CD4-positive, alpha-beta T cell (primary cell): ENCODE data around the gene KRT83. TPM values are rescaled to one million over a fixed set of nuclear protein-coding genes. Genes with fewer than 3 reads are reported as not detected.

Experiments
- ATAC-seq: fragments of 200-7000 bp; cut with Tn5 transposase; one replicate; pipeline ENCODE4 v1.10.0; 2022; ENCODE audit warnings: mild to moderate bottlenecking; ENCODE audit not compliant: poor library complexity
- CTCF ChIA-PET: fragments of 350-600 bp; sonication (Branson Sonifier 250); formaldehyde crosslinking; loops from one replicate; lab custom pipeline; 2021; ENCODE audit warnings: antibody characterized with exemption, inconsistent platforms; lab: Charles Lee
- POLR2A ChIA-PET: fragments of 350-600 bp; sonication (Branson Sonifier 250); formaldehyde crosslinking; loops from one replicate; lab custom pipeline; 2021; ENCODE audit warnings: antibody characterized with exemption, inconsistent platforms; lab: Charles Lee
- DNase-seq, 14 experiments: peaks; one replicate each; pipeline ENCODE4 v3.0.0-alpha.2; 2013 to 2020; ENCODE audit warnings: mixed read lengths in 2 of 14
- H3K27ac ChIP-seq, 2 donors: one replicate each; pipeline versions ENCODE4 v1.5.1 to v1.7.0; 2013; ENCODE audit warnings: low read length in 2 of 2, low read depth in 1 of 2, mild to moderate bottlenecking in 1 of 2
- H3K27me3 ChIP-seq, 2 experiments: 1 replicate in 1 of 2; 2 replicates in 1 of 2; pipeline versions ENCODE4 v1.6.1 to v1.7.0; 2013; ENCODE audit warnings: low read length in 2 of 2, control low read depth in 1 of 2, mild to moderate bottlenecking in 1 of 2, moderate library complexity in 1 of 2; ENCODE audit not compliant: insufficient read depth in 2 of 2, control insufficient read depth in 1 of 2
- H3K36me3 ChIP-seq: one replicate; pipeline ENCODE4 v1.6.1; 2013; ENCODE audit warnings: low read length, control low read depth; ENCODE audit not compliant: insufficient read depth
- H3K4me1 ChIP-seq: one replicate; pipeline ENCODE4 v1.6.1; 2013; ENCODE audit warnings: low read length, control low read depth; ENCODE audit not compliant: insufficient read depth
- H3K4me3 ChIP-seq: one replicate; pipeline ENCODE4 v1.5.1; 2013; ENCODE audit warnings: mild to moderate bottlenecking, low read length, moderate library complexity
- H3K9me3 ChIP-seq, 2 experiments: 1 replicate in 1 of 2; 2 replicates in 1 of 2; pipeline versions ENCODE4 v1.6.1 to v1.7.0; 2013; ENCODE audit warnings: low read length in 2 of 2, mild to moderate bottlenecking in 2 of 2, control low read depth in 1 of 2, moderate library complexity in 1 of 2; ENCODE audit not compliant: control insufficient read depth in 1 of 2, insufficient read depth in 1 of 2
- H3K27ac Mint-ChIP-seq: one replicate; pipeline ENCODE4 v1.8.0; 2020; ENCODE audit warnings: mixed read lengths
- H3K27me3 Mint-ChIP-seq: one replicate; pipeline ENCODE4 v1.8.0; 2021; ENCODE audit warnings: mixed read lengths
- H3K36me3 Mint-ChIP-seq: one replicate; pipeline ENCODE4 v1.8.0; 2021; ENCODE audit warnings: low read depth, mixed read lengths
- H3K4me1 Mint-ChIP-seq: one replicate; pipeline ENCODE4 v1.8.0; 2021; ENCODE audit warnings: low read depth, mixed read lengths
- H3K4me3 Mint-ChIP-seq: one replicate; pipeline ENCODE4 v1.8.0; 2020; ENCODE audit warnings: mild to moderate bottlenecking, mixed read lengths
- H3K9me3 Mint-ChIP-seq: one replicate; pipeline ENCODE4 v1.8.0; 2020; ENCODE audit warnings: mixed read lengths
- CTCF ChIP-seq: fragments of 200-600 bp; IDR thresholded peaks from one replicate; pipeline ENCODE4 v1.8.0; 2022; ENCODE audit warnings: antibody characterized with exemption, mild to moderate bottlenecking
- intact Hi-C, 2 experiments: fragments of 100-400 bp; cut with DNase I in 1 of 2; cut with micrococcal nuclease in 1 of 2; formaldehyde crosslinking; loops; one replicate each; pipeline versions ENCODE4 v1.15.1 to v1.9.0; 2023 to 2025; cut with DNase I, micrococcal nuclease
- total RNA-seq, 174 experiments: library from RNA in 2 of 174; stranded (reverse) in 2 of 174; gene quantifications; one replicate each; pipeline ENCODE4 v1.2.3 and lab custom pipeline; 2021 to 2026

KRT83 gene
- total RNA-seq, 2 experiments from 2014 or later: not detected

GRCh38 chr12:52337054-52337453 is 15.9 kb upstream of the KRT83 start:
- H3K27me3 Mint-ChIP-seq: peaks cover 11% of the 10 kb centered on the region
- no peaks in the 10 kb centered on the region for H3K4me1 ChIP-seq
- no peak overlapping the region for H3K27ac ChIP-seq

GRCh38 chr12:52336641-52337040 is 15.4 kb upstream of the KRT83 start:
- H3K4me1 ChIP-seq: no peaks in the 10 kb centered on the region
- no peak overlapping the region for H3K27ac ChIP-seq
- Mint-ChIP-seq H3K4me3 (no peak overlapping the region), H3K27ac (no peak overlapping the region), H3K4me1 (no peaks in the 10 kb centered on the region), H3K27me3 (peaks cover 8% of the 10 kb centered on the region), H3K36me3 (no peaks in the 10 kb centered on the region), H3K9me3 (no peaks in the 10 kb centered on the region)
- H3K4me3 ChIP-seq: no peak overlapping the region
- peaks cover 0 to 4% of the 10 kb centered on the region in 2 experiments for H3K9me3 ChIP-seq
- POLR2A ChIA-PET: interaction anchor here (1.2 kb wide), 1 partner anchor 9 kb away, joined by 3 read pairs; no protein-coding TSS in a partner anchor
- ATAC-seq (no peak), DNase-seq (no peak)
- CTCF ChIA-PET: interaction anchor here (2.4 kb wide), 1 partner anchor 9 kb away, joined by 12 read pairs; no protein-coding TSS in a partner anchor
- intact Hi-C loops: no loop called here
- H3K27me3 ChIP-seq: peaks cover 0 to 6% of the 10 kb centered on the region in 2 experiments
- no peak for TF ChIP-seq CTCF
- no peaks in the 10 kb centered on the region for H3K36me3 ChIP-seq

More at GRCh38 chr12:52337054-52337453, 15.9 kb upstream of the KRT83 start:
- no peak for TF ChIP-seq CTCF
- Mint-ChIP-seq H3K27ac (no peak overlapping the region), H3K9me3 (no peaks in the 10 kb centered on the region), H3K4me3 (no peak overlapping the region), H3K4me1 (no peaks in the 10 kb centered on the region), H3K36me3 (no peaks in the 10 kb centered on the region)
- ChIA-PET CTCF (interaction anchor here (2.4 kb wide), 1 partner anchor 10 kb away, joined by 12 read pairs; no protein-coding TSS in a partner anchor), POLR2A (no interaction called here)
- ATAC-seq (no peak), DNase-seq (no peak)
- Histone ChIP-seq H3K4me3 (no peak overlapping the region), H3K27me3 (peaks cover 0 to 6% of the 10 kb centered on the region in 2 experiments), H3K36me3 (no peaks in the 10 kb centered on the region), H3K9me3 (peaks cover 0 to 4% of the 10 kb centered on the region in 2 experiments)
- intact Hi-C loops: no loop called here

- ChIA-PET CTCF (interaction anchor here (2.4 kb wide), 1 partner anchor 9 kb away, joined by 12 read pairs; no protein-coding TSS in a partner anchor), POLR2A (interaction anchor here (1.2 kb wide), 1 partner anchor 8 kb away, joined by 3 read pairs; no protein-coding TSS in a partner anchor)
- H3K4me3 Mint-ChIP-seq: no peak overlapping the region
- ATAC-seq (no peak), DNase-seq (no peak)
- H3K9me3 Mint-ChIP-seq: no peaks in the 10 kb centered on the region
- H3K4me1 Mint-ChIP-seq: no peaks in the 10 kb centered on the region
- intact Hi-C loops: no loop called here
- no peaks in the 10 kb centered on the region for H3K36me3 ChIP-seq
- no peak overlapping the region for H3K27ac Mint-ChIP-seq
- TF ChIP-seq CTCF: no peak
- no peak overlapping the region for H3K4me3 ChIP-seq
- H3K27ac ChIP-seq: no peak overlapping the region
- peaks cover 7% of the 10 kb centered on the region for H3K27me3 Mint-ChIP-seq
- peaks cover 0 to 4% of the 10 kb centered on the region in 2 experiments for H3K9me3 ChIP-seq
- H3K36me3 Mint-ChIP-seq: no peaks in the 10 kb centered on the region
- no peaks in the 10 kb centered on the region for H3K4me1 ChIP-seq
- H3K27me3 ChIP-seq: peaks cover 0 to 6% of the 10 kb centered on the region in 2 experiments
Measured at GRCh38 chr12:52335598-52336262, 14.5 kb upstream of the KRT83 start.
